ENCODE measurements around the gene COLEC12. TPM values are rescaled to one million over a fixed set of nuclear protein-coding genes. Genes with fewer than 3 reads are reported as not detected.

Gene COLEC12
- total RNA-seq: not detected

GRCh38 chr18:500632-501405 lies at the start of gene COLEC12:
Gene COLEC12 (minus strand): TSS chr18:500701. CDS start chr18:500514, 187 bp downstream.
- DNase-seq: no peak

DNA sequence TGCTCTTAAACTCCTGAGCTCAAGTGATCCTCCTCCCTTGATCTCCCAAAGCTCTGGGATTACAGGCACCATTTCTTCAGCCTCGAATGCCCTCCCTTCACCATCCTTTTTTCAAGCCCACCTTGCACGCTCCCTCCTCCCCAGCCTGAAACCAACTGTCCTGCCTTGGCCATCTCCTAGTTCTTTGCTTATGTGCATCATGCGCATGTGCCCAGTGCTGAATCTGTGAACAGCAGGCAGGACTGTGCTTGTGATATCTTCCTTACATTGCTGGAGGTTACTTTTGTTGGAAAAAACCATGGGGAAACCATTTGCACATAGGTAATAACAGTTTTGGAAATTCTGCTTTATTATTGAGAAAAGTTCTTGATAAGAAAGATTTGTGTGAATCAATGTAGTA lies 49.5 kb upstream of the COLEC12 start:
- no peak for DNase-seq

GRCh38 chr18:543447-544078 lies 43.1 kb upstream of the COLEC12 start:
- no peak for DNase-seq

- DNase-seq: no peak
These were observed 33.6 kb upstream of the COLEC12 start for GRCh38 chr18:533995-534601.

GRCh38 chr18:532632-533031 lies 32.1 kb upstream of the COLEC12 start:
- DNase-seq: no peak

DNA sequence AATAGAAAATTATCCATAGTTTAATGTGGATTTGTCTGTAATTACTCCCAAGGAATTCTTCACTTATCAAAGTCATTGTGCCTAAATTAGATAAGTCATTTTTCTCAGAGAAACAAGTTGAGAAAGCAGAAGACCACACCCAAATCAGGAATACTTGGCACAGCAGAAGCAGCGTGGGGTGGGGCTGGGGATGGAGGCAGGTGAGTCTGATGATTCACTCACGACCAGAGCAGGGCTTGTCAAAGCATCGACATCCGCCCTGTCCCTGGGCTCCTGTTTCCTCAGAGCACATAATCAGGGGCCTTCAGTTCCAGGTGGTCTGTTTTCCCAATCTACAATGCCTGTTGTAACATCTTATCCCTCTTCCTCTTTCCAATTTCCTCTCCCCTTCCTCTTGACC lies 31.5 kb upstream of the COLEC12 start:
- DNase-seq: no peak

- no peak for DNase-seq
These were observed 26.6 kb upstream of the COLEC12 start for GRCh38 chr18:527146-527545.

DNA sequence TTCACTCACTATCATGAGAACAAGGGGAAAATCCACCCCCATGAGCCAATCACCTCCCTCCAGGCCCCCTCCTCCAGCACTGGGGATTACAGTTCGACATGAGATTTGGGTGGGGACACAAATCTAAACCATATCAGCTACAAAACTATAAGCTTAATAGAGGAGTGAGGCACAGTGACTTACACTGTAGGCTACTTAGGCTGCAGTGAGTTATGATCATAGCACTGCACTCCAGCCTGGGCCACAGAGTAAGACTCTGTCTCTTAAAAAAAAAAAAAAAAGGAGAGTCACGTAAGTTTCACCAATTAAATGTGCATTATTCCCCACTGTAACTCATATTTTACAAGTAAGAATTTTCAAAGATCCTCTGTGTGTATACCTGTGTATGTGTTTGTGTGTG lies 26.2 kb upstream of the COLEC12 start:
- no peak for DNase-seq

GRCh38 chr18:525036-525797 lies 24.7 kb upstream of the COLEC12 start:
- DNase-seq: no peak

GRCh38 chr18:524466-524865 lies 24.0 kb upstream of the COLEC12 start:
- DNase-seq: no peak

- no peak for DNase-seq
These were observed 23.1 kb upstream of the COLEC12 start for GRCh38 chr18:523561-523960.

DNA sequence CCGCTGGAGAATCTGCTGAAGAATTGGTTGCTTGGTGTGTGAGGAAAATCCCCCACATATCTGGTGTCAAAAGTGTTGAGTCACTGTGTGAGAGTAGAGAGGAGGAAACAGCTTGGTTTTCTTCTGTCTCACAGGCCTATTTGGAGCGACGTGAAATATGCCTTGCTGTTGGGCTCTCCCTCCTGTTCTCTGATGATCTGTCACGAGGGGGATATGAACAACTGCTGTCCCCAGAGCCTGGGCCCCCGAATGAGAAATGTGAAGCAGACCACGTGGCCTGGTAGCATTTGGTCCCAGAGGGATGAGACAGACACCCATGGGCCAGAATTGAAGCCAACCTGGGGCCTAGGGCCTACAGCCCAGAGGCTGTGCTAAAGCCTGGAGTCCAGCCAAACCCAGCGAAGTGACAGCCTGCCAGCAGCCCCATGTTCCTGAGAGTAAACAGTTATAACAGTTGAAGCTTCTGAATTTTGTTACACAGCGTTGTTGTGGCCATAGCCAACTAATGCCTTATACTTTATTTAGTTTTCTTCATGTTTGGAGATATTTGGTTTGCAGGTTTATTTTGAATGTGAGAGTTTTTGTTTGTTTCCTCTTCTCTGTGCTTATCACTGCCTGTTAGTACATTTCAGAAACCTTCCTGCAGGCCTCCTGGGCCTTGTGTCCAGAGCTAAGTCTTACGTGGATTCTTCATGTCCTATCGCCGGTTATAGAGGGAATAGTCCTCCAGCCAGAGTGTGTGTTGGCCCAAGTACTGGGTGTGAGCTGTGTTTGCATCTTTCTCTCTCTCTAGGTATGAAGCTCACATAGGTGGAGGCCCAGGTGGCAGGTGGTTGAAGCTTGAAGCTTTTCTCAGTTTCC lies 18.7 kb upstream of the COLEC12 start:
- DNase-seq: no peak

- DNase-seq: no peak
These were observed 17.6 kb upstream of the COLEC12 start for GRCh38 chr18:518081-518480.

DNA sequence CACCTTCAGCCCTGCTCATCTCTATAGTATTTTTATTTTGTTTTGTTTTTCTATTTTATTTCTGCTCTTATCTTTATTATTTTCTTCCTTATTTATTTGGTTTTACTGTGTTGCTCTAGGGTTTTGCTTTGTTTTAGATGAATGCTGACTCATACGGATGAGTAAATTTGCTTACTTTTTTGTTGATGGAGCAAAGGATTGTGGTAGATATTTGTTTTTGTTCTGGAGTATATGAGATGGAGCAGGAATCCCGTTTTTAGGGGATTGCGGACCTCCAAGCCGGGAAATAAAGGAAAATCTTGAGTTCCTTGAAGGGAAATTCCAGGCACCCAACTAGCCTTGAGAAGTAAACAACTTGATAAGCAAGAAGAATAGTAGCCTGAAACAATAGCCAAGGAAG lies 15.3 kb upstream of the COLEC12 start:
- DNase-seq: no peak

DNA sequence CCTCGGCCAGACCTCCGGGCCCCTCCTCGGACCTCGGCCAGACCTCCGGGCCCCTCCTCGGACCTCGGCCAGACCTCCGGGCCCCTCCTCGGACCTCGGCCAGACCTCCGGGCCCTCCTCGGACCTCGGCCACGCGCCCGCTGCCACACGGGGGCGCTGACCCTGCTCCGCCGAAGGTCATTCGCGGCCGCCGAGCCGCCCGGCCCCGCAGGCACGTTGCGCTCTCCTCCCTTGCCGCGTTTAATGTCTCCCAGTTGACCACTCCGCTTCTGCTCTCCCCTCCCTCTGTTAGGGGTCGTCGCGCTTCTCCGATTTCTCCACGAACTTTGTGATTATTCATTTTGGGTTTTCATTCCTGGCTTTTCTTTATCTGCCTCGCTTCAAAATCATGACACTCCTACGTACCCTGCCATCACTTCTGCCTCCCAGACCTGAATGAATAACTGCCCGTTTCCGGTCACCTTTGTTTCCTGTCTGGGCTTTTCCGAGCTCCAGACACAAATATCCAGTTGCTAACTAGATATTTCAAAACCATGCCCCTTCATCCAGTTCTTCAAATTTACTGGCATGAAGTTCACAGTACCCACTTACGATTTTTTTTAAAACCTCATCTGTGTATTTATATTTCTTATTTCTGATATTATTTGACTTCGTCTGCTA lies 14.8 kb upstream of the COLEC12 start:
- no peak for DNase-seq

DNA sequence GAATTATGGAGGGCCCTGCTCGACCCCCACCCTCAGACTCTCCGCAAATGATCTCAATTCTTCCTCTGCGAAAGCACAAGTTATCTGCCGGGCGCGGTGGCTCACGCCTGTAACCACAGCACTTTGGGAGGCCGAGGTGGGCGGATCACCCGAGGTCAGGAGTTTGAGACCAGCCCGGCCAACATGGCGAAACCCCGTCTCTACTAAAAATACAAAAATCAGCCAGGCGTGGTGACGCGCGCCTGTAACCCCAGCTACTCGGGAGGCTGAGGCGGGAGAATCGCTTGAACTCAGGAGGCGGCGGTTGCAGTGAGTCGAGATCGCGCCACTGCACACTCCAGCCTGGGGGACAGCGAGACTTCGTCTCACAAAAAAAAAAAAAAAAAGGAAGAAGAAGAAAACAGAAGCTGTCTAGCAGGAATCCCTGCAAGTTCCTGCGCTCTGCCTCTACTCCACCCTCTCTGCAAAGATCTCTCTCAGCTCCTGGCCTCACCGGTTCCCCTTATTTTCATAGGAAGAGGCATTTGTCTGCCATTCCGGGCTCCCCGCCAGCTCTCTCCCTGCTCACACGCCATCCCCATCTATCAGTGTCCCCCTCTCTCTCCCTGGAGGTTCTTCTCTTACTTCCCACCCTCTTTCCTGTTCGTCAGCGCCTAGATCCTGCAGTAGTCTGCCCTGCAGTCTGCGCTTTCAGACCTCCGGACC lies 13.5 kb upstream of the COLEC12 start:
- DNase-seq: no peak

DNA sequence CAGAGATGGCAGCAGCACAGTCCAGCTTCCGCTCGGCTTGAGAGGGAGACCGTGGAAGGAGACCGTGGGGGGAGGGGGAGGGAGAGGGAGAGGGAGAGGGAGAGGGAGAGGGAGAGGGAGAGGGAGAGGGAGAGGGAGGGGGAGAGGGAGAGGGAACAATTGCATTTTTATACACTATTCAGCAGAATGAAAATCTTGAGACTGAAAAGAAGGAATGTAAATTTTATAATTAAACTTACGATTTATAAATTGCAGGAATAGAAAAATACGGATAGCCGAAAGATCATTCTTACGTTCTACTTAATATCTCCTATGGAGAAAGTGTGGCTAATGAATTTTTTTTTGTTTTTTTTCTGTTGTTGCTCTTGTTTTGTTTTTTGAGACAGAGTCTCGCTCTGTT lies 12.5 kb upstream of the COLEC12 start:
- no peak for DNase-seq

- no peak for DNase-seq
These were observed 8.3 kb upstream of the COLEC12 start for GRCh38 chr18:508835-509234.

GRCh38 chr18:507636-508035 lies 7.1 kb upstream of the COLEC12 start:
- DNase-seq: no peak

DNA sequence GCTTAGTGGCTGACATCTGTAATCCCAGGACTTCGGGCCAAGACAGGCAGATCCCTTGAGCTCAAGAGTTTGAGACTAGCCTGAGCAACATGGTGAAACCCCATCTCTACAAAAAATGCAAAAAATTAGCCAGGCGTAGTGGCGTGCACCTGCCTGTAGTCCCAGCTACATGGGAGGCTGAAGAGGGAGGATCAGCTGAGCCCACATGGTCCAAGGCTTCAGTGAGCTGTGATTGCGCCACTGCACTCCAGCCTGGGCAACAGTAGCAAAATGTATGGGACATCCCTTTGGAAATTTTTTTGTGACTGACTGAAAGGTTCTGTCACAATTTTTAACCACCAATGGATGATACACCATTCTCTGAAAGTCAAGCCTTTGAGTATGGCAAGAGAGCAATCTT lies 6.3 kb upstream of the COLEC12 start:
- no peak for DNase-seq

- DNase-seq: no peak
These were observed 5.8 kb upstream of the COLEC12 start for GRCh38 chr18:506264-506663.
